SK-N-SH treated with all-trans-retinoic acid at 6 μM for 48 hours (cell line): ENCODE results near the gene B3GNT5.

Source experiments
- ATAC-seq: fragments of 200-7000 bp; cut with Tn5 transposase; 3 replicates; pipeline ENCODE4 v1.9.1; 2020; ENCODE audit warnings: mild to moderate bottlenecking, moderate library complexity
- ARNTL ChIP-seq: fragments of 450-650 bp; formaldehyde crosslinking; IDR thresholded peaks from 2 replicates; pipeline ENCODE4 v1.5.0; 2020; ENCODE audit warnings: low read depth, mild to moderate bottlenecking, moderate library complexity, borderline replicate concordance
- BACH2 ChIP-seq: fragments of 250-450 bp; sonication (Bioruptor Pico); IDR thresholded peaks from 2 replicates; pipeline ENCODE4 v1.9.0; 2021; ENCODE audit warnings: mild to moderate bottlenecking, borderline replicate concordance
- CREB5 ChIP-seq: fragments of 250-450 bp; sonication (Bioruptor Pico); IDR thresholded peaks from 2 replicates; pipeline ENCODE4 v1.5.1; 2020; ENCODE audit warnings: low read depth, mild to moderate bottlenecking, moderate library complexity
- CSDC2 ChIP-seq: fragments of 250-450 bp; sonication (Bioruptor Pico); IDR thresholded peaks from 2 replicates; pipeline ENCODE4 v1.5.0; 2020; ENCODE audit warnings: mild to moderate bottlenecking, moderate library complexity
- CSRNP3 ChIP-seq: fragments of 250-450 bp; sonication (Bioruptor Pico); IDR thresholded peaks from 2 replicates; pipeline ENCODE4 v1.5.1; 2021; ENCODE audit warnings: mild to moderate bottlenecking, moderate library complexity
- ESRRG ChIP-seq: fragments of 250-450 bp; sonication (Bioruptor Pico); IDR thresholded peaks from 2 replicates; pipeline ENCODE4 v1.6.1; 2021; ENCODE audit warnings: mild to moderate bottlenecking
- GLIS3 ChIP-seq: fragments of 250-450 bp; sonication (Bioruptor Pico); IDR thresholded peaks from 2 replicates; pipeline ENCODE4 v1.5.0; 2020; ENCODE audit warnings: mild to moderate bottlenecking, moderate library complexity
- ISL1 ChIP-seq: fragments of 250-450 bp; sonication (Bioruptor Pico); IDR thresholded peaks from 2 replicates; pipeline ENCODE4 v2.1.2; 2022; ENCODE audit warnings: mild to moderate bottlenecking, moderate library complexity
- OSR1 ChIP-seq: fragments of 250-450 bp; sonication (Bioruptor Pico); IDR thresholded peaks from 2 replicates; pipeline ENCODE4 v1.8.0; 2022; ENCODE audit warnings: moderate library complexity, mild to moderate bottlenecking, inconsistent platforms
- PPARA ChIP-seq: fragments of 250-450 bp; sonication (Bioruptor Pico); IDR thresholded peaks from 2 replicates; pipeline ENCODE4 v1.5.0; 2020; ENCODE audit warnings: mild to moderate bottlenecking, borderline replicate concordance
- RARB ChIP-seq: fragments of 250-450 bp; sonication (Bioruptor Pico); IDR thresholded peaks from 2 replicates; pipeline ENCODE4 v1.8.0; 2021; ENCODE audit warnings: mild to moderate bottlenecking, moderate library complexity
- SNAI2 ChIP-seq: fragments of 250-450 bp; sonication (Bioruptor Pico); IDR thresholded peaks from 2 replicates; pipeline ENCODE4 v1.5.0; 2020; ENCODE audit warnings: mild to moderate bottlenecking, moderate library complexity
- TCF4 ChIP-seq: fragments of 250-450 bp; sonication (Bioruptor Pico); IDR thresholded peaks from 2 replicates; pipeline ENCODE4 v1.8.0; 2021; ENCODE audit warnings: mild to moderate bottlenecking, moderate library complexity, borderline replicate concordance
- TSHZ2 ChIP-seq: fragments of 250-450 bp; sonication (Bioruptor Pico); IDR thresholded peaks from 2 replicates; pipeline ENCODE4 v1.5.0; 2020; ENCODE audit warnings: mild to moderate bottlenecking, moderate library complexity
- ZC3H10 ChIP-seq: fragments of 250-450 bp; sonication (Bioruptor Pico); IDR thresholded peaks from 2 replicates; pipeline ENCODE4 v1.5.1; 2021; ENCODE audit warnings: mild to moderate bottlenecking, moderate library complexity
- ZFP3 ChIP-seq: fragments of 250-450 bp; sonication (Bioruptor Pico); IDR thresholded peaks from 2 replicates; pipeline ENCODE4 v1.5.0; 2020; ENCODE audit warnings: mild to moderate bottlenecking, moderate library complexity
- ZFP30 ChIP-seq: fragments of 450-650 bp; formaldehyde crosslinking; IDR thresholded peaks from 2 replicates; pipeline ENCODE4 v1.5.0; 2022; ENCODE audit warnings: mild to moderate bottlenecking, moderate library complexity
- ZNF70 ChIP-seq: fragments of 450-650 bp; formaldehyde crosslinking; IDR thresholded peaks from 2 replicates; pipeline ENCODE4 v1.5.0; 2020; ENCODE audit warnings: mild to moderate bottlenecking, moderate library complexity
- ZNF8 ChIP-seq: fragments of 450-650 bp; formaldehyde crosslinking; IDR thresholded peaks from 2 replicates; pipeline ENCODE4 v1.5.0; 2020; ENCODE audit warnings: mild to moderate bottlenecking, moderate library complexity
- TF ChIP-seq, protein P1 (sequence below): fragments of 250-450 bp; sonication (Bioruptor Pico); IDR thresholded peaks from 2 replicates; pipeline ENCODE4 v1.8.0; 2021; ENCODE audit warnings: low read depth, mild to moderate bottlenecking, moderate library complexity, borderline replicate concordance
- TF ChIP-seq, protein P2 (sequence below): fragments of 250-450 bp; sonication (Bioruptor Pico); IDR thresholded peaks from 2 replicates; pipeline ENCODE4 v1.8.0; 2020; ENCODE audit warnings: mild to moderate bottlenecking, moderate library complexity, borderline replicate concordance

The B3GNT5 gene

GRCh38 chr3:183211352-183211751, 41.7 kb upstream of the B3GNT5 start:
- TF ChIP-seq GLIS3 (CRISPR knock-in tag), result no peak
- TF ChIP-seq ZC3H10 (CRISPR knock-in tag), result no peak
- no peak for TF ChIP-seq TSHZ2 (CRISPR knock-in tag)
- TF ChIP-seq SNAI2 (CRISPR knock-in tag), result no peak
- TF ChIP-seq CSDC2 (CRISPR knock-in tag), result no peak
- TF ChIP-seq RARB, result no peak
- no peak for TF ChIP-seq ZFP3 (CRISPR knock-in tag)
- no peak for TF ChIP-seq ISL1
- no peak for TF ChIP-seq BACH2 (CRISPR knock-in tag)
- no peak for TF ChIP-seq TCF4 (CRISPR knock-in tag)
- TF ChIP-seq ZNF8 (CRISPR knock-in tag), result no peak
- no peak for ATAC-seq

DNA sequence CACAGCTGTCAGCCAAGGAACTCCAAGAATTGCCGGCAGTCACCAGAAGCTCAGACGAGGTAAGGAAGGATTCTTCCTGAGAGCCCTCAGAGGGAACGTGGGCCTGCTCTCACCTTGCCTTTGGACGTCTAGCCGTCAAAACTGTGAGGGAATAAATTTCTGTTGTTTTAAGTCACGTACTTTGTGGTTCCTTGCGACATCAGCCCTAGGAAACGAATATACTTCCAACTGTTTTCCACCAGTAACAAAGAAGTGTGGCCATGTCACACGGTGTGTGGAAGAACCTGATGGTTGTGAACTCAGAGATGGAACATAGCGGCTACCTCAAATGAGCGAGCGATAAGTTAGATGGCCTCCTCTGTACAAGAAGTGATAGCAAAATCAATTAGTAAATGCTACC, 41.0 kb upstream of the B3GNT5 start:
- TF ChIP-seq TSHZ2 (CRISPR knock-in tag) (no peak), TCF4 (CRISPR knock-in tag) (no peak), CSRNP3 (CRISPR knock-in tag) (no peak), ZFP30 (CRISPR knock-in tag) (no peak), CREB5 (CRISPR knock-in tag) (no peak), SNAI2 (CRISPR knock-in tag) (no peak), ZFP3 (CRISPR knock-in tag) (no peak), OSR1 (CRISPR knock-in tag) (no peak), GLIS3 (CRISPR knock-in tag) (no peak), BACH2 (CRISPR knock-in tag) (no peak), ZNF70 (no peak), ZC3H10 (CRISPR knock-in tag) (no peak), ARNTL (CRISPR knock-in tag) (no peak), ESRRG (CRISPR knock-in tag) (no peak), PPARA (CRISPR knock-in tag) (no peak)
- TF ChIP-seq, protein P1, sequence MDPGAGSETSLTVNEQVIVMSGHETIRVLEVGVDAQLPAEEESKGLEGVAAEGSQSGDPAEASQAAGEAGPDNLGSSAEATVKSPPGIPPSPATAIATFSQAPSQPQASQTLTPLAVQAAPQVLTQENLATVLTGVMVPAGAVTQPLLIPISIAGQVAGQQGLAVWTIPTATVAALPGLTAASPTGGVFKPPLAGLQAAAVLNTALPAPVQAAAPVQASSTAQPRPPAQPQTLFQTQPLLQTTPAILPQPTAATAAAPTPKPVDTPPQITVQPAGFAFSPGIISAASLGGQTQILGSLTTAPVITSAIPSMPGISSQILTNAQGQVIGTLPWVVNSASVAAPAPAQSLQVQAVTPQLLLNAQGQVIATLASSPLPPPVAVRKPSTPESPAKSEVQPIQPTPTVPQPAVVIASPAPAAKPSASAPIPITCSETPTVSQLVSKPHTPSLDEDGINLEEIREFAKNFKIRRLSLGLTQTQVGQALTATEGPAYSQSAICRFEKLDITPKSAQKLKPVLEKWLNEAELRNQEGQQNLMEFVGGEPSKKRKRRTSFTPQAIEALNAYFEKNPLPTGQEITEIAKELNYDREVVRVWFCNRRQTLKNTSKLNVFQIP, result no peak
- TF ChIP-seq, protein P2, sequence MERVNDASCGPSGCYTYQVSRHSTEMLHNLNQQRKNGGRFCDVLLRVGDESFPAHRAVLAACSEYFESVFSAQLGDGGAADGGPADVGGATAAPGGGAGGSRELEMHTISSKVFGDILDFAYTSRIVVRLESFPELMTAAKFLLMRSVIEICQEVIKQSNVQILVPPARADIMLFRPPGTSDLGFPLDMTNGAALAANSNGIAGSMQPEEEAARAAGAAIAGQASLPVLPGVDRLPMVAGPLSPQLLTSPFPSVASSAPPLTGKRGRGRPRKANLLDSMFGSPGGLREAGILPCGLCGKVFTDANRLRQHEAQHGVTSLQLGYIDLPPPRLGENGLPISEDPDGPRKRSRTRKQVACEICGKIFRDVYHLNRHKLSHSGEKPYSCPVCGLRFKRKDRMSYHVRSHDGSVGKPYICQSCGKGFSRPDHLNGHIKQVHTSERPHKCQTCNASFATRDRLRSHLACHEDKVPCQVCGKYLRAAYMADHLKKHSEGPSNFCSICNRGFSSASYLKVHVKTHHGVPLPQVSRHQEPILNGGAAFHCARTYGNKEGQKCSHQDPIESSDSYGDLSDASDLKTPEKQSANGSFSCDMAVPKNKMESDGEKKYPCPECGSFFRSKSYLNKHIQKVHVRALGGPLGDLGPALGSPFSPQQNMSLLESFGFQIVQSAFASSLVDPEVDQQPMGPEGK, result no peak
- TF ChIP-seq, all 23 proteins: peak for 0
- ATAC-seq, result no peak
